SU-DHL-6 (cell line): ENCODE data around the gene ATP2B1.

Source experiments
- H2AFZ ChIP-seq: fragments of 200-600 bp; sonication (generic); 2 replicates; pipeline ENCODE4 v1.6.1; 2014; ENCODE audit warnings: low read depth, mild to moderate bottlenecking, moderate library complexity, mixed read lengths, antibody characterized with exemption, low read length; ENCODE audit not compliant: severe bottlenecking
- H3F3A ChIP-seq: fragments of 200-600 bp; shearing (Covaris generic); 2 replicates; pipeline ENCODE4 v1.6.0; 2016; ENCODE audit warnings: antibody characterized with exemption, mild to moderate bottlenecking; ENCODE audit not compliant: insufficient read depth
- H3K27ac ChIP-seq: fragments of 200-600 bp; sonication (generic); 2 replicates; pipeline ENCODE4 v1.5.1; 2016; ENCODE audit warnings: low read depth, mild to moderate bottlenecking, low read length, moderate library complexity, mixed read lengths
- H3K27me3 ChIP-seq: fragments of 200-600 bp; sonication (generic), shearing (Covaris generic); 2 replicates; pipeline ENCODE4 v1.6.0; 2014; ENCODE audit warnings: mild to moderate bottlenecking, low read length
- H3K36me3 ChIP-seq: fragments of 200-600 bp; sonication (generic); 2 replicates; pipeline ENCODE4 v1.6.1; 2014; ENCODE audit warnings: mild to moderate bottlenecking, low read length, mixed read lengths
- H3K4me2 ChIP-seq: fragments of 300-600, 200-600 bp; shearing (Covaris generic), sonication (generic); 2 replicates; pipeline ENCODE4 v1.6.0; 2014; ENCODE audit warnings: low read length, low read depth, mild to moderate bottlenecking; ENCODE audit not compliant: poor library complexity, severe bottlenecking
- H3K4me3 ChIP-seq: fragments of 200-600 bp; sonication (generic); 2 replicates; pipeline ENCODE4 v1.5.1; 2014; ENCODE audit warnings: antibody characterized with exemption, low read length, mild to moderate bottlenecking, mixed read lengths; ENCODE audit not compliant: insufficient read depth, poor library complexity, severe bottlenecking
- H3K79me2 ChIP-seq: fragments of 200-600 bp; sonication (generic); 2 replicates; pipeline ENCODE4 v1.6.1; 2014; ENCODE audit warnings: mild to moderate bottlenecking, low read length, moderate library complexity; ENCODE audit not compliant: insufficient read depth
- H3K9ac ChIP-seq: fragments of 200-600 bp; sonication (generic); 2 replicates; pipeline ENCODE4 v1.7.0; 2014; ENCODE audit warnings: mild to moderate bottlenecking, low read length
- H3K9me2 ChIP-seq: fragments of 200-600 bp; sonication (generic); replicated peaks from 2 replicates; pipeline ENCODE4 v1.6.1; 2014; ENCODE audit warnings: low read length; ENCODE audit not compliant: insufficient read depth
- H3K9me3 ChIP-seq: fragments of 200-600 bp; sonication (generic); 2 replicates; pipeline ENCODE4 v1.6.1; 2014; ENCODE audit warnings: low read length, mixed read lengths; ENCODE audit not compliant: insufficient read depth
- H4K20me1 ChIP-seq: fragments of 200-600 bp; sonication (generic); 2 replicates; pipeline ENCODE4 v1.6.1; 2014; ENCODE audit warnings: low read depth, mild to moderate bottlenecking, antibody characterized with exemption, low read length, moderate library complexity, mixed read lengths
- CTCF ChIP-seq: fragments of 200-600 bp; sonication (generic); IDR thresholded peaks from one replicate; pipeline ENCODE4 v1.5.1; 2017; ENCODE audit warnings: antibody characterized with exemption, mild to moderate bottlenecking, low read length, moderate library complexity; ENCODE audit not compliant: insufficient read depth, poor library complexity, severe bottlenecking
- EZH2phosphoT487 ChIP-seq: fragments of 200-600 bp; sonication (generic), shearing (Covaris generic); conservative IDR thresholded peaks from 2 replicates; pipeline ENCODE4 v1.6.1; 2018; ENCODE audit warnings: mild to moderate bottlenecking, antibody characterized with exemption, low read length, moderate library complexity, mixed read lengths

The ATP2B1 gene

GRCh38 chr12:89740943-89741342 is 32.3 kb upstream of the ATP2B1 start:
- Histone ChIP-seq H4K20me1 (no peaks in the 10 kb centered on the region), H3K9ac (no peak overlapping the region), H3K36me3 (no peaks in the 10 kb centered on the region), H3K4me2 (no peak overlapping the region), H2AFZ (no peak overlapping the region), H3K27me3 (no peaks in the 10 kb centered on the region), H3K27ac (no peak overlapping the region), H3K79me2 (no peaks in the 10 kb centered on the region), H3K9me3 (peaks cover 12% of the 10 kb centered on the region; the same call in 1 of the 2 replicates), H3K9me2 (no peaks in the 10 kb centered on the region), H3F3A (no peaks in the 10 kb centered on the region), H3K4me3 (no peak overlapping the region)
- TF ChIP-seq EZH2phosphoT487 (no peak), CTCF (no peak)

- Histone ChIP-seq H3K4me2 (no peak overlapping the region), H3K9me3 (peaks cover 26% of the 10 kb centered on the region; the same call in 1 of the 2 replicates), H3K27me3 (no peaks in the 10 kb centered on the region), H3K9me2 (no peaks in the 10 kb centered on the region), H3F3A (no peaks in the 10 kb centered on the region), H3K36me3 (no peaks in the 10 kb centered on the region), H4K20me1 (no peaks in the 10 kb centered on the region), H3K9ac (no peak overlapping the region), H2AFZ (no peak overlapping the region), H3K27ac (no peak overlapping the region), H3K79me2 (no peaks in the 10 kb centered on the region), H3K4me3 (no peak overlapping the region)
- no peak for TF ChIP-seq EZH2phosphoT487
- no peak for TF ChIP-seq CTCF
These were observed 28.4 kb upstream of the ATP2B1 start for GRCh38 chr12:89736995-89737394.

- H3K27ac ChIP-seq: no peak overlapping the region
These were observed 25.1 kb upstream of the ATP2B1 start for GRCh38 chr12:89733579-89734201.

More at GRCh38 chr12:89733579-89734201, 25.1 kb upstream of the ATP2B1 start:
- no peaks in the 10 kb centered on the region for H3K9me2 ChIP-seq
- TF ChIP-seq EZH2phosphoT487 (no peak), CTCF (no peak)
- H3K4me2 ChIP-seq: no peak overlapping the region
- H2AFZ ChIP-seq: no peak overlapping the region
- H3K79me2 ChIP-seq: no peaks in the 10 kb centered on the region
- no peaks in the 10 kb centered on the region for H3K36me3 ChIP-seq
- H3K4me3 ChIP-seq: no peak overlapping the region
- no peaks in the 10 kb centered on the region for H3K27me3 ChIP-seq
- H3K9ac ChIP-seq: no peak overlapping the region
- no peaks in the 10 kb centered on the region for H3F3A ChIP-seq
- no peaks in the 10 kb centered on the region for H4K20me1 ChIP-seq
- H3K9me3 ChIP-seq: 0 out of 2 replicates have a peak, but pooled peaks cover 13% of the 10 kb centered on the region
